GM18499 (cell line): ENCODE results near the gene UBE2M.
"Not testable (repeated sequence)": the region's sequence is repeated elsewhere in the genome, so short reads cannot be mapped to it uniquely, and the experiment has no call there.

Experiments
- ATAC-seq: cut with Tn5 transposase; IDR thresholded peaks from one replicate; pipeline ENCODE4 v1.9.1; 2021; ENCODE audit warnings: moderate number of reproducible peaks; ENCODE audit not compliant: insufficient read depth, unreplicated experiment

UBE2M gene

DNA sequence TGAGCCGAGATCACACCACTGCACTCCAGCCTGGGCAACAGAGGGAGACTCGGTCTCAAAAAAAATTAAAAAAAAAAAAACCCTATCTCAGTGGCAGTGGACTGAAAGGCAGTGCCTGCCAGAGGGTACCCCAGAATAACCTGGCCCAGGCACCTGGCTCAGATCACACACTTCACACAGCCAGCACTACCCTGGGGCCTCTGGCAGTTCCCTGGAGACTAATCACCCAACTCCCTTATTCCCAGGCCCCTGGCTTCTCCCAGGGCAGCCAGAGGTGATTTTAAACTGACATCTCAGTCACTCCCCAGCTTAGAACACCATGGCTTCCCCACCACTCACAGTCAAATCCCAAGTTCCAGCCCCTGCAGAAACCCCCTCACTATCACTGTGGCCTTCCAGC, 43.2 kb downstream of the UBE2M start:
- ATAC-seq = no peak

DNA sequence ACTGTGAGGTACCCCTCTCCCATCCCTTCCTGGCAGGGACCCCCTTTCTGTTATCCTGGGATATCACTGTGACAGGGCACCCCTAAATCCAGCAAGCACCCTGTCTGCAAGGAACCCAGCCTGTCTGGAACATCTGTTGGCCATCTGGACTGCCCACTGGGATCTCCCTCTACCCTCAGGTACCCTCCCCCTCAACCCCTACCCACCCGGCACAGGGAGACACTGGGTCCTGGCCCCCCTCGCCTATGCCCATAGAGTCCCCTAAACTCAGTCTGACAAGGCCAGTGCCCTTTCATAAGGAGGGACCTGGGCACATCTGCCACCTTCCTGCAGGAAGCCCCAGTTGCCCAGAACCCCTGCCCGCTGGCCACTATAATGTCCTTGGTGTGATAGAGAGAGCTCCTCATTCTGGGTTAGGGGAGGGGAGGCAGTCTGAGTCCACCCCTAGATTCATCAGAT, 43.8 kb downstream of the UBE2M start:
- no peak for ATAC-seq

DNA sequence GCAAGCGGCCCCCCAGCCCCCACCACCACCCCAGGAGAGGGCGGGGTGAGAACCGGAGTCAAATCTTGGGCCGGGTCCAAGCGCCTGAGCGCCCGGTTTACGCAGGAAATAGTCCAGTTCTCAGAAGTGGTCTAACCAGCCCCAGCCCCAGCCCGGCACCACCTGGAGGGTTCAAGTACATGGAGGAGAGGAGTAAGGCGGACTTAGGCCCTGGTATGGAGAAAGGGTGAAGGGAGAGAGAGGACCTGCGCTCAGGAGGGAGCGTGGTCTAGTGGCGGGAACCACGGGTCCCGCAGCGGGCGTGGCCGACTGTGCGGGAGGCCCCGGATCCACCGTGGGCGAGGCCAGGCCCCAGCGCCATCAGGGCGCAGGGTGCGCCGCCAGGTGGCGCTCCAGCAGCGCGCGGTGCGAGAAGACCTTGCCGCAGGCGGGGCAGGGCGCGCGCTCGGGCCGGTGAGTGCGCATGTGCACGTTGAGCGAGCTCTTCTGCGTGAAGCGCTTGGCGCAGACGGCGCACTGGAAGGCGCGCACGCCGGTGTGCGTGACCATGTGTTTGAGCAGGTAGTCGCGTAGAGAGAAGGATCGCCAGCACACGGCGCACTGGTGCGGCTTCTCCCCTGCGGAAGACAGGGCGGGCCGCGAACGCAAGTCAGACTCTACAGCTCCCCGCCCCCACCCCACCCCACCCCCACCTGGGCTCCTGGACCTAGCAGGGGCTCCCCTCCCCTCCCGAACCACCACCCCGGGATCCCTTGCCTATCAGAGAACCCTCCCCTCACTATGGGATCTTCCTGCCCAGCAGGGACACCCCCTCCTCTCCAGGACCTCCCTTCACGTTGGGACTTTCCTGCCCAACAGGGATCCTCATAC, 44.5 kb downstream of the UBE2M start:
- no peak for ATAC-seq

DNA sequence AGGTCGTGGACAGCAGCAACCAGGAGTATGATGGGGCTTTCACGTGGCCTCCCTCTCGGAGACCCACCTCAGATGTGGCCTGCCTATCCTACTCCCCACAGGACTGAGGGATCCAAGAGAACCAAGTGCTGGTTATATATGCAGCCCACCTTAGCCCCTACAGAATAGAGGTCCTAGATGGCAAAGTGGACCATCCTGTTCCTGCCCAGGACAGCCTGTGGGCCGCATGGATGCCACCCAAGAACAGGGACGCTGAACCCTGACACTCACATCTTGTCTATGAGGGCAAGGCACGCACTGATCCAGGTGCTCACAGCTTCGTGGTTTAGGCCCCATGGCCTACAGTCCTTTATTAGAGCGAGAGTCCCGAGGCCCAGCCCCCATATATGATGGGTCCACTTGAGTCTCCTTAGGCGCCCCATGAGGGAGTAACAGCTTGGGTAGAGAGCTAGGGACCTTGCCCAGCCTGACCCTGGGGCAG, 45.2 kb downstream of the UBE2M start:
- ATAC-seq = no peak

DNA sequence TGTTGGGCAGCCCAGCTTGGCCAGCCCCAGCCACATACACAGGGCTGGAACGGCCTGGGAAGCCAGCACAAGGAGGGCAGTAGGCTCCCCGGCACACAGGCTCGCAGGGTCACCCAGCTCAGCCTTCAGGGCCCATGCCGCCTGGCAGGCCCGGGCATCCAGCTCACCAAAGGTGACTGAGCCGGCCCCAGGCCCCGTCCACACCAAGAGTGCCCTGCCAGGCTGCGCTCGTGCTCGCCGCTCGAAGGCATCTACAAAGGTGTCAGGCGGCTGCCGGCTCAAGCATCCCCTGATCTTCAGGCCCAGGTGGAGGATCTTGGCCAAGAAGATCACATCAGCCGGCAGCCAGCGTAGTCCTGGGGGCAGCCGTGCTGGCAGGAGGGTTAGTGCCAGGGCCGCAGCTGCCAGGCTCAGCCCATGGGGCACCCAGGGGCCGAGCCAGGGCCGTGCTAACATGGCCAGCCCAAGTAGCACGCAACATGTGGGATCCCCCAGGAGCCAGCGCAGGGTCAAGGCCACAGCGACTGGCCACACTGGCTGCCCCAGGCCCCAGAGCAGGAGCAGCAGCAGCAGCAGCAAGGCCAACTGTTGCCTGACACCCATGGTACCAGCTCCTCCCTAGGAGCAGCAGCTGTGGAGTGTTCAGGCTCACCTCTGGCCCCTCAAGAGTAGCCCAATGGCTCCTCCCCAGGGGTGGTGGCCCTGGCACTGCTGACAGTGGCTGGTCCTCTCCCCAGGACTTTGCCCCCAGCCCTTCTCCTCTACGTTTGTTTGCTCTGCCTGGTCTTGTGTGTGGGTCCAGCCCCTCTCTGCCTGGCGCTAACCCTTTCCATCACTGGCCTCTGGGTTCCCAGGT, 46.8 kb downstream of the UBE2M start, which contains the start of gene SLC27A5:
SLC27A5 (minus strand) TSS at position 640 of the 856 bp plus-strand sequence; CDS start at position 603, 37 bp downstream.
- no peak for ATAC-seq

DNA sequence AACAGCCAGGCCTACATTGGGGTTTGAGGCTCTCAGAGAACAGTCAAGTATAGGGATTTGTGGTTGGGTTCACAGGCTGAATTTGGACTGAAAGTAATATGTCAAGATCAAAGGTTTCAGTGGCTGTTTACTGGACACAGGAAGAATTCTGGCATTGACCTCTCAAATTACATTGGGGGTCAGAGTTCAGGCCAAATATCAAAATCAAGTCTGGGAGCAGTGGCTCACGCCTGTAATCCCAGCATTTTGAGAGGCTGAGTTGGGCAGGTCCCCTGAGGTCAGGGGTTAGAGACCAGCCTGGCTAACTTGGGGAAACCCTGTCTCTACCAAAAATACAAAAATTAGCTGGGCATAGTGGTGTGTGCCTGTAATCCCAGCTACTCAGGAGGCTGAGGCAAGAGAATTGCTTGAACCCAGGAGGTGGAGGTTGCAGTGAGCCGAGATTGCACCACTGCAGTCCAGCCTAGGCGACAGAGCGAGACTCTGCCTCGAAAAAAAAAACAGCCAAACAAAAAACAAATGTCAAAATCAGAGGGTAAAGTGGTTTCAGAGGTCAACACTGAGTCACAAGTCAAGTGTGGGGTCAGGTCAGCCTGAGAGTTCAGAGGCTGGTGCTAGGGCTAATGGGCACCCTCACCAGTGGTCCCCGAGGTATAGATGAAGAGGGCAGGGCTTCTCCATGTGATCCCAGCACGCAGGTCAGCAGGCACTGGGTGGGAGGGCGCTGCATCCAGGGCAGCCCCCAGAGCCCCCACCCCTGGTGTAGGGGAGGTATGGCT, 48.1 kb downstream of the UBE2M start:
- ATAC-seq = no peak

DNA sequence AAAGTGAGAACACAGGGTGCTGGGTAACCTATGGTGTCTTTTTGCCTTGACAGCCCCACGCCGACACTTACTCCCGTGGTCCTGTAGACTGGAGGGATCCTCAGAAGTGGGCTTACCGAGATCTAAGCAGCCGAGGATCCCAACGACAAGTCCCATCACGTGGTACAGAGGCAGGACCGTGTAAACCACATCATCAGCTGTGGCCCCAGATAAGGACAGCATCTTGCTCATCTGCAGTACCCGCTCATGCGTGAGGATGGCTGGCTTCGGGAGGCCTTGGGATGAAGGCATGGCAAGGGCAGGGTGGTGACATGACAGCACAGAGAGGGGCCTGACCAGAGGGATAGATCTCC, 48.7 kb downstream of the UBE2M start:
- ATAC-seq = no peak

DNA sequence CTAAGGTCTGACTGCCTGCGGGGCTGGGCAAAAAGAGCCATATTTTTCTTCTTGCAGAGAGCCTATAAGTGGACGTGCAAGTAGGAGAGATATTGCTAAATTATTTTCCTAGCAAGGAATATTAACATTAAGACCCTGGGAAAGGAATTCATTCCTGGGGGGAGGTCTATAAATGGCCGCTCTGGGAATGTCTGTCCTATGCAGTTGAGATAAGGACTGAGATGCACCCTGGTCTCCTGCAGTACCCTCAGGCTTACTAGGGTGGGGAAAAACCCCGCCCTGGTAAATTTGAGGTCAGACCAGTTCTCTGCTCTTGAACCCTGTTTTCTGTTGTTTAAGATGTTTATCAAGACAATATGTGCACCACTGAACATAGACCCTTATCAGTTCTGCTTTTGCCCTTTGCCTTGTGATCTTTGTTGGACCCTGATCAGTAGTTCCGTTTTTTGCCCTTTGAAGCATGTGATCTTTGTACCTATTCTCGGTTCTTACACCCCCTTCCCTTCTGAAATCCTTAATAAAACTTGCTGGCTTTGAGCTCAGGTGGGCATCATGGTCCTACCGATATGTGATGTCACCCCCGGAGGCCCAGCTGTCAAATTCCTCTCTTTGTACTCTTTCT, 50.7 kb downstream of the UBE2M start:
- ATAC-seq = not testable (repeated sequence)
